Natural killer cell (primary cell): Measurements from ENCODE around the gene FBXL19. TPM values are rescaled to one million over a fixed set of nuclear protein-coding genes. Genes with fewer than 3 reads are reported as not detected.

Source experiments
- ATAC-seq, 3 donors: fragments of 150-1000 bp in 2 of 3; fragments of 200-7000 bp in 1 of 3; cut with Tn5 transposase; 1 replicate in 1 of 3; 2 replicates in 2 of 3; pipeline ENCODE4 v1.10.0; 2021; ENCODE audit warnings: mild to moderate bottlenecking in 2 of 3, moderate library complexity in 2 of 3
- DNase-seq, 2 donors: peaks; one replicate each; pipeline versions ENCODE4 v3.0.0 to v3.0.0-alpha.2; 2013 to 2021; ENCODE audit warnings: mixed read lengths in 1 of 2
- H3K27ac ChIP-seq: one replicate; pipeline ENCODE4 v1.5.1; 2013; ENCODE audit warnings: mild to moderate bottlenecking, low read length
- H3K27me3 ChIP-seq: one replicate; pipeline ENCODE4 v1.6.1; 2013; ENCODE audit warnings: low read length; ENCODE audit not compliant: control insufficient read depth, insufficient read depth
- H3K36me3 ChIP-seq: one replicate; pipeline ENCODE4 v1.6.1; 2013; ENCODE audit warnings: low read length; ENCODE audit not compliant: control insufficient read depth, insufficient read depth
- H3K4me1 ChIP-seq: one replicate; pipeline ENCODE4 v1.6.1; 2013; ENCODE audit warnings: low read length; ENCODE audit not compliant: control insufficient read depth, insufficient read depth
- H3K4me3 ChIP-seq: one replicate; pipeline ENCODE4 v1.5.1; 2013; ENCODE audit warnings: low read length
- H3K9me3 ChIP-seq: one replicate; pipeline ENCODE4 v1.6.1; 2013; ENCODE audit warnings: low read length; ENCODE audit not compliant: control insufficient read depth, insufficient read depth
- H3K27ac Mint-ChIP-seq, 2 donors: one replicate each; pipeline ENCODE4 v1.8.0; 2022; ENCODE audit warnings: mild to moderate bottlenecking in 2 of 2, mixed read lengths in 2 of 2, moderate library complexity in 1 of 2
- H3K27me3 Mint-ChIP-seq, 2 donors: one replicate each; pipeline ENCODE4 v1.8.0; 2022; ENCODE audit warnings: low read depth in 2 of 2, mixed read lengths in 2 of 2
- H3K36me3 Mint-ChIP-seq: one replicate; pipeline ENCODE4 v1.8.0; 2022; ENCODE audit warnings: mixed read lengths
- H3K4me1 Mint-ChIP-seq, 2 donors: one replicate each; pipeline ENCODE4 v1.8.0; 2022; ENCODE audit warnings: mixed read lengths in 2 of 2
- H3K4me3 Mint-ChIP-seq: one replicate; pipeline ENCODE4 v1.8.0; 2022; ENCODE audit warnings: mild to moderate bottlenecking, moderate library complexity, mixed read lengths
- H3K9me3 Mint-ChIP-seq, 2 donors: one replicate each; pipeline ENCODE4 v1.8.0; 2022; ENCODE audit warnings: mixed read lengths in 2 of 2
- WGBS: methylation state at CpG from one replicate; pipeline ENCODE4 v1.1.7; 2013; ENCODE audit warnings: missing lambda C conversion rate; ENCODE audit not compliant: insufficient coverage; 5-methylcytosine and 5-hydroxymethylcytosine counted together
- intact Hi-C: fragments of 100-400 bp; cut with micrococcal nuclease; formaldehyde crosslinking; loops from one replicate; pipeline ENCODE4 v1.14.2; 2022
- total RNA-seq, 4 donors: library from RNA; stranded (reverse); fragments of 120-200 nt in 1 of 4; gene quantifications; one replicate each; pipeline versions ENCODE4 v1.2.3 to v1.2.4, GENCODE V29; 2013 to 2022
- TF ChIP-seq, protein P1 (sequence below): fragments of 200-600 bp; IDR thresholded peaks from one replicate; pipeline ENCODE4 v1.8.0; 2022; ENCODE audit warnings: antibody characterized with exemption

The FBXL19 gene
- total RNA-seq, 3 donors from 2014 or later (not counting 1 experiment from before 2014, with no cell fraction given) = 10.1 to 13.3 (median 12.4) TPM

DNA sequence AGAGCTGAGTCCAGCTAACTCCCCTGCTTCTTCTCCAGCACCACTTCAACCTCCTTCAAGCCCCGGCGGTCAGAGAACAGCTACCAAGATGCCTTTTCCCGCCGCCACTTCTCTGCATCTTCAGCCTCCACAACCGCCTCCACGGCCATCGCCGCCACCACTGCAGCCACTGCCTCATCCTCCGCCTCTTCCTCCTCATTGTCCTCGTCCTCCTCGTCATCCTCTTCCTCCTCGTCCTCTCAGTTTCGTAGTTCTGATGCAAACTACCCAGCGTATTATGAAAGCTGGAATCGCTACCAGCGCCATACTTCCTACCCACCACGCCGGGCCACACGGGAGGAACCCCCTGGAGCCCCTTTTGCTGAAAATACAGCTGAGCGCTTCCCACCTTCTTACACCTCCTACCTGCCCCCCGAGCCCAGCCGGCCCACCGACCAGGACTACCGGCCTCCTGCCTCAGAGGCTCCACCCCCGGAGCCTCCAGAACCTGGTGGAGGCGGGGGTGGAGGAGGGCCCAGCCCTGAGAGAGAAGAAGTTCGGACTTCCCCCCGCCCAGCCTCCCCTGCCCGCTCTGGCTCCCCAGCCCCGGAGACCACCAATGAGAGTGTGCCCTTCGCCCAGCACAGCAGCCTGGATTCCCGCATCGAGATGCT, 41.3 kb downstream of the FBXL19 start:
- Histone ChIP-seq H3K4me1 (no peaks in the 10 kb centered on the region), H3K27me3 (no peaks in the 10 kb centered on the region), H3K27ac (no peak overlapping the region), H3K36me3 (peaks cover 84% of the 10 kb centered on the region), H3K4me3 (no peak overlapping the region), H3K9me3 (no peaks in the 10 kb centered on the region)
- no peak for ATAC-seq
- Mint-ChIP-seq H3K9me3 (no peaks in the 10 kb centered on the region), H3K4me3 (no peak overlapping the region), H3K27me3 (no peaks in the 10 kb centered on the region), H3K36me3 (peaks cover 6% of the 10 kb centered on the region), H3K27ac (no peak overlapping the region), H3K4me1 (peaks cover 9 to 11% of the 10 kb centered on the region in 2 donors)
- TF ChIP-seq, protein P1, sequence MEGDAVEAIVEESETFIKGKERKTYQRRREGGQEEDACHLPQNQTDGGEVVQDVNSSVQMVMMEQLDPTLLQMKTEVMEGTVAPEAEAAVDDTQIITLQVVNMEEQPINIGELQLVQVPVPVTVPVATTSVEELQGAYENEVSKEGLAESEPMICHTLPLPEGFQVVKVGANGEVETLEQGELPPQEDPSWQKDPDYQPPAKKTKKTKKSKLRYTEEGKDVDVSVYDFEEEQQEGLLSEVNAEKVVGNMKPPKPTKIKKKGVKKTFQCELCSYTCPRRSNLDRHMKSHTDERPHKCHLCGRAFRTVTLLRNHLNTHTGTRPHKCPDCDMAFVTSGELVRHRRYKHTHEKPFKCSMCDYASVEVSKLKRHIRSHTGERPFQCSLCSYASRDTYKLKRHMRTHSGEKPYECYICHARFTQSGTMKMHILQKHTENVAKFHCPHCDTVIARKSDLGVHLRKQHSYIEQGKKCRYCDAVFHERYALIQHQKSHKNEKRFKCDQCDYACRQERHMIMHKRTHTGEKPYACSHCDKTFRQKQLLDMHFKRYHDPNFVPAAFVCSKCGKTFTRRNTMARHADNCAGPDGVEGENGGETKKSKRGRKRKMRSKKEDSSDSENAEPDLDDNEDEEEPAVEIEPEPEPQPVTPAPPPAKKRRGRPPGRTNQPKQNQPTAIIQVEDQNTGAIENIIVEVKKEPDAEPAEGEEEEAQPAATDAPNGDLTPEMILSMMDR = no peak
- intact Hi-C loops = no loop called here
- DNase-seq = no peak
- 95% methylated on average over 33 of the region's 33 CpGs for WGBS

DNA sequence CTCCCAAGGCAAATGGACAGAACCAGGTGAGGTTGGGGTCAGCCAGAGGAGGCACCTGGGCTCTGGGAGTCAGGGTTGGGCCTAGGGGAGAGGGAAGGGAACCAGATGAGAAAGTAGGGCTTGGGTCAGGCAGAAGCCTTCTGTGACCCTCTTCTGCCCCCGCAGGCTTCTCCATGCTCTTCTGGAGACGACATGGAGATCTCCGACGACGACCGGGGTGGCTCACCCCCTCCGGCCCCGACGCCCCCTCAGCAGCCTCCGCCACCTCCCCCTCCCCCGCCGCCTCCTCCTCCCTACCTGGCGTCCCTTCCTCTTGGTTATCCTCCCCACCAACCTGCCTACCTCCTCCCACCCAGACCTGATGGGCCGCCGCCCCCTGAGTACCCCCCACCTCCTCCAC, 42.1 kb downstream of the FBXL19 start:
- Mint-ChIP-seq H3K27ac (no peak overlapping the region), H3K4me1 (peaks cover 1 to 5% of the 10 kb centered on the region in 2 donors), H3K36me3 (no peaks in the 10 kb centered on the region), H3K4me3 (no peak overlapping the region), H3K9me3 (no peaks in the 10 kb centered on the region), H3K27me3 (no peaks in the 10 kb centered on the region)
- intact Hi-C loops = no loop called here
- Histone ChIP-seq H3K27ac (no peak overlapping the region), H3K4me3 (no peak overlapping the region), H3K36me3 (peaks cover 79% of the 10 kb centered on the region), H3K9me3 (no peaks in the 10 kb centered on the region), H3K27me3 (no peaks in the 10 kb centered on the region), H3K4me1 (no peaks in the 10 kb centered on the region)
- DNase-seq (no peak), ATAC-seq (no peak)
- WGBS = 93% methylated on average over 15 of the region's 15 CpGs
- TF ChIP-seq, protein P1 = no peak

DNA sequence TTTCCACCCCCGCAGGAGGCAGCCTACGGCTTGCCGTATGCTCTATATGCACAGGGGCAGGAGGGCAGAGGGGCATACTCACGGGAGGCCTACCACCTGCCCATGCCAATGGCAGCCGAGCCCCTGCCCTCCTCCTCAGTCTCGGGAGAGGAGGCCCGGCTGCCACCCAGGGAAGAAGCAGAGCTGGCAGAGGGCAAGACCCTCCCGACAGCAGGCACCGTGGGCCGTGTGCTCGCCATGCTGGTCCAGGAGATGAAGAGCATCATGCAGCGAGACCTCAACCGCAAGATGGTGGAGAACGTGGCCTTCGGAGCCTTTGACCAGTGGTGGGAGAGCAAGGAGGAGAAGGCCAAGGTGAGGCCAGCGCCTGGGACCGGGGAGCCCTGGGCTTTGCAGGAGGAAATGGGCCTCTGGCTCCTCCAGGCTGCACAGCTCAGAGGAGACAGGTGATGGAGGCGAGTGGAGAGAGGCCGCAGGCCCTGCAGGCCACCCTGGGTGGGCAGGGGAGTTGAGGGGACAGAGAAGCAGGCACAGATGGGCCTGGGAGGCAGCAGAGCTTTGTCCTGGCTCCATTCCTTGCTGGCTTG, 42.8 kb downstream of the FBXL19 start:
- no peaks in the 10 kb centered on the region for H3K27me3 ChIP-seq
- no peaks in the 10 kb centered on the region for H3K9me3 Mint-ChIP-seq
- no peak for ATAC-seq
- TF ChIP-seq, protein P1 = no peak
- no peak overlapping the region for H3K4me3 ChIP-seq
- no peaks in the 10 kb centered on the region for H3K27me3 Mint-ChIP-seq
- peaks cover 6% of the 10 kb centered on the region for H3K36me3 Mint-ChIP-seq
- H3K9me3 ChIP-seq = no peaks in the 10 kb centered on the region
- H3K4me1 Mint-ChIP-seq = peaks cover 0 to 5% of the 10 kb centered on the region in 2 donors
- intact Hi-C loops = no loop called here
- DNase-seq = no peak
- peaks cover 81% of the 10 kb centered on the region for H3K36me3 ChIP-seq
- H3K27ac ChIP-seq = no peak overlapping the region
- no peak overlapping the region for H3K27ac Mint-ChIP-seq
- WGBS = 97% methylated on average over 19 of the region's 19 CpGs
- H3K4me3 Mint-ChIP-seq = no peak overlapping the region
- H3K4me1 ChIP-seq = no peaks in the 10 kb centered on the region
